H54 (cell line): ENCODE data around the gene PTGER1.

ENCODE experiments used
- DNase-seq: peaks from one replicate; pipeline ENCODE4 v3.0.0; 2011; ENCODE audit warnings: low spot score, mixed read lengths; ENCODE audit not compliant: insufficient read length
- FAIRE-seq: peaks from 3 replicates; lab custom pipeline; 2011; peaks lifted over from hg19 to GRCh38; lab: Jason Lieb, UNC
- POLR2A ChIP-seq: IDR thresholded peaks from 2 replicates; pipeline ENCODE4 v1.6.1; 2011; ENCODE audit warnings: low read depth, mild to moderate bottlenecking, low read length

The PTGER1 gene

GRCh38 chr19:14433554-14434501, 41.3 kb downstream of the PTGER1 start:
- TF ChIP-seq POLR2A = no peak
- FAIRE-seq (no peak), DNase-seq (no peak)

DNA sequence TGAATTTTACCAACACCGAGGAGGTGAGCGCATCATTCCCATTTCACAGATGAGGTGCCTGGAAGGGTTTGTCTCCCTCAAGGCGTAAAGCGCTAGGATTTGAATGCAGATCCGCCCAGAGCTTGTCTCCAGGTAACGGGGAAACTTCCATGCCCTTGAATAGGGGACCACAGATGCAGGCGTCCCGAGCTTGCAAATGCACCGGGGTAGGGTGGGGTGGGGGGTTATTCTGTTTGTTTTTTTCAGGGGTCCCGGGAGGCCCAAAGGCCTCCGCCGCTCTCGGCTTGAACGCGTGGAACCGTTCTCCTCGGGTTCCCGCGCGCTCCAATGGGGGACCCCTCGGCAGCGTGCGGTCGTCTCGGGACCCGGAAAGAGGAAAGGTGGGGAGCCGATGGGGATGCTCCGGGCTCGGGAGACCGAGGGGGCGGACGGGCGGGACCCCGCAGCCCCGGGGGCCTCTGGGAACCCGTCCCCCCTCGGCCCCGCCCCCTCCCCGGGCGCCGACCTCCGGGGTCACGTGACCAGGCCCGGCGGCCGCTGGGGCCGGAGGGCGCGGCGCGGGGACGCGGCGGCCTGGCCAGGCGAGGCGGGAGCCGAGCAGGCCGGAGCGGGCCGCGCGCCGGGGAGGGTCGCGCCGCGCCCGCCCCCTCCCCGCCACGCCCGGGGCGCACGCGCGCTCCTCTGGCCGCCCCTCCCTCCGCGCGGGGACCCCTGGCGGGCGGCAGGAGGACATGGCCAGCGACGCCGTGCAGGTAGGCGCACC, 42.2 kb downstream of the PTGER1 start, which contains the start of gene PKN1:
PKN1 (plus strand) TSS at position 516 of the 763 bp plus-strand sequence; CDS start at position 732, 216 bp downstream.
- no peak for FAIRE-seq
- peak; percentile 47; the same call in 1 of the 2 replicates for TF ChIP-seq POLR2A
- DNase-seq = no peak

GRCh38 chr19:14430712-14431111, 44.4 kb downstream of the PTGER1 start:
- no peak for TF ChIP-seq POLR2A
- FAIRE-seq (no peak), DNase-seq (no peak)

- DNase-seq (no peak), FAIRE-seq (no peak)
- TF ChIP-seq POLR2A = no peak
Observed at GRCh38 chr19:14428882-14429416, 46.2 kb downstream of the PTGER1 start.

DNA sequence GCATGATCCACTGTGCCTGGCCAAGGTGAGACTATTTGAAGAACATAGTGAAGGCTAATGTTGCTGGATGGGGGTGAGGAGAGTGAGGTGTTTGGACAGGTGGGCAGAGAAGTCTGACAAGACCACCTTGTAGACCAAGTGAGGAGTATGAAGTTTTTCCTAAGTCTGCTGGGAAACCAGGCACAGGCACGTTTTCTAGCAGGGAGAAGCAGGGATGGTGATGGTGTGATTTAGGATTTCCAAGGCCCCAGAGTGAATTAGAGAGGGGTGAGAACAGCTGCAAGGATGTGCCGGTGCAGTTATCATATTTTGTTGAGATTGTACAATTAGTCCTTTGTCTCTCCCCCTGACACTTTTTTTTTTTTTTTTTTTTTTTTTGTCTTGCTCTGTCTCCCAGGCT, 47.7 kb downstream of the PTGER1 start:
- DNase-seq = no peak
- no peak for TF ChIP-seq POLR2A
- FAIRE-seq = no peak

GRCh38 chr19:14425696-14426138, 49.4 kb downstream of the PTGER1 start:
- FAIRE-seq = no peak
- no peak for DNase-seq
- no peak for TF ChIP-seq POLR2A
